NB4 (cell line): Measurements from ENCODE around the gene SLC22A13.

ENCODE experiments used
- POLR2A ChIP-seq: IDR thresholded peaks from 2 replicates; pipeline ENCODE4 v1.6.1; 2011; ENCODE audit warnings: mild to moderate bottlenecking; ENCODE audit not compliant: insufficient read length; ENCODE audit errors: extremely low read depth
- TF ChIP-seq, protein P1 (sequence below): IDR thresholded peaks from 2 replicates; pipeline ENCODE4 v1.6.1; 2011; ENCODE audit warnings: low read depth, low read length
- TF ChIP-seq, protein P2 (sequence below): IDR thresholded peaks from one replicate; pipeline ENCODE4 v1.5.1; 2012; ENCODE audit warnings: low read depth, low read length

DNA sequence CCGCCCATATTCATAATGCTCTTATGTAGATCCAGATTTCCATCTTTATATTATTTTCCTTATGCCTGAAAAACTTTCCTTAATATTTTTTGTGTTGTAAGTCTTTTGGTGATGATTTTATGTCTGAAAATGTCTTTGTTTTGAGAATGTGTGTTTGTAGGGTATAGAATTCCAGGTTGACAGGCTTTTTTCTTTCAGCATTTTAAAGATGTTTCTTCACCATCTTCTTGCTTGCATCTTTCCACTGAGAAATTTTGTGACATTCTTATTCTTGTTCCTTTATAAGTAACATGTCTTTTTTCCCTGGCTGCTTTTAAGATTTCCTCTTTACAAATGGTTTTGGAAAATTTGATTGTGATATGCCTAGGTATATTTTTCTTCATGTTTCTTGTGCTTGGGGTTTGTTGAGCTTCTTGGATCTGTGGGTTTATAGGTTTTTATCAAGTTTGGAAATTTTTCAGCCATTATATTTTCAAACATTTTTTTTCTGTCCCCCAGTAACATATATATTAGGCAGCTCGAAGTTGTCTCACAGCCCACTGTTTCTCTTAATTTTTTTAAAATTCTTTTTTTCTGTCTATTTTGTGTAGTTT is 27.1 kb upstream of the SLC22A13 start:
- TF ChIP-seq, protein P1, sequence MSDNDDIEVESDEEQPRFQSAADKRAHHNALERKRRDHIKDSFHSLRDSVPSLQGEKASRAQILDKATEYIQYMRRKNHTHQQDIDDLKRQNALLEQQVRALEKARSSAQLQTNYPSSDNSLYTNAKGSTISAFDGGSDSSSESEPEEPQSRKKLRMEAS = no peak
- TF ChIP-seq, protein P2, sequence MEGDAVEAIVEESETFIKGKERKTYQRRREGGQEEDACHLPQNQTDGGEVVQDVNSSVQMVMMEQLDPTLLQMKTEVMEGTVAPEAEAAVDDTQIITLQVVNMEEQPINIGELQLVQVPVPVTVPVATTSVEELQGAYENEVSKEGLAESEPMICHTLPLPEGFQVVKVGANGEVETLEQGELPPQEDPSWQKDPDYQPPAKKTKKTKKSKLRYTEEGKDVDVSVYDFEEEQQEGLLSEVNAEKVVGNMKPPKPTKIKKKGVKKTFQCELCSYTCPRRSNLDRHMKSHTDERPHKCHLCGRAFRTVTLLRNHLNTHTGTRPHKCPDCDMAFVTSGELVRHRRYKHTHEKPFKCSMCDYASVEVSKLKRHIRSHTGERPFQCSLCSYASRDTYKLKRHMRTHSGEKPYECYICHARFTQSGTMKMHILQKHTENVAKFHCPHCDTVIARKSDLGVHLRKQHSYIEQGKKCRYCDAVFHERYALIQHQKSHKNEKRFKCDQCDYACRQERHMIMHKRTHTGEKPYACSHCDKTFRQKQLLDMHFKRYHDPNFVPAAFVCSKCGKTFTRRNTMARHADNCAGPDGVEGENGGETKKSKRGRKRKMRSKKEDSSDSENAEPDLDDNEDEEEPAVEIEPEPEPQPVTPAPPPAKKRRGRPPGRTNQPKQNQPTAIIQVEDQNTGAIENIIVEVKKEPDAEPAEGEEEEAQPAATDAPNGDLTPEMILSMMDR = no peak
- TF ChIP-seq POLR2A = no peak
